Right ventricle myocardium superior (tissue), 1 donor: ENCODE data around the gene RUNX3. TPM values are rescaled to one million over a fixed set of nuclear protein-coding genes. Genes with fewer than 3 reads are reported as not detected.

Source experiments
- ATAC-seq: fragments of 200-7000 bp; cut with Tn5 transposase; one replicate; pipeline ENCODE4 v1.9.1; 2020; ENCODE audit warnings: mild to moderate bottlenecking; ENCODE audit not compliant: poor library complexity
- DNase-seq: peaks from one replicate; pipeline ENCODE4 v3.0.0-alpha.2; 2020
- intact Hi-C: fragments of 100-400 bp; cut with DNase I; formaldehyde crosslinking; loops from one replicate; pipeline ENCODE4 v1.11.2; 2022
- microRNA-seq: library from miRNA; unstranded; fragments of <30 nt; microRNA quantifications from one replicate; pipeline ENCODE4 v1.2.0, GENCODE V29; 2020
- total RNA-seq: library from RNA; stranded (reverse); fragmentation: NEBNext Ultra II Directional; extraction: Animal tissue kit (Norgen Biotek cat#: 25700); gene quantifications from one replicate; pipeline ENCODE4 v1.2.1, GENCODE V29; 2021
- donor health status: DM: no; HTN: yes; CAD: no; lungs with severe emphysema.

Gene RUNX3
- total RNA-seq, 1 donor from 2014 or later: 1.0 TPM

- DNase-seq (no peak), ATAC-seq (no peak)
- intact Hi-C loops: no loop called here
Measured at GRCh38 chr1:24861821-24862727, 68.0 kb downstream of the RUNX3 start.

DNA sequence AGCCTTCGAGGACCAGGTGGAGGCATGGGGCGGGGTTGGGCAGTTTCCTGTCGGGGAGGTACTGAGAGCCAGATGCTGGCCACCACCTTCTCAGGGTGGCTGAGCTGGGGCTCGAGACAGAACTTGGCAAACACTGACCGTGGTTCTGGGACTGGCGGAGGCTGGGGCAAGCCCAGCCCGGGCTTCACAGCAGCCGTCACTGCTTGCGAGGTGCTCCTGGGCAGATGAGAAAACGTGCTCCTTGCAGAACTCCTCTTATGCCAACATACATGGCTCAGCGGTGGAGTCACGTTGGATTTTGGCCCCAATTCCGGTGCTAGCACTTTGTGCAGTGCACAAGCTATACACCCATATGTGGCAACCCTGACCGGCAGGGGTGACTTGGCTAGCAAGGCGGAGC, 69.2 kb downstream of the RUNX3 start:
- intact Hi-C loops: no loop called here
- ATAC-seq (no peak), DNase-seq (no peak)

- no peak for DNase-seq
- intact Hi-C loops: loop anchor here (10.0 kb wide), 1 partner anchor 235 kb away; no protein-coding TSS in a partner anchor
- no peak for ATAC-seq
Measured at GRCh38 chr1:24859063-24860010, 70.7 kb downstream of the RUNX3 start.

GRCh38 chr1:24858277-24858676, 71.8 kb downstream of the RUNX3 start:
- ATAC-seq (no peak), DNase-seq (no peak)
- intact Hi-C loops: loop anchor here (10.0 kb wide), 1 partner anchor 237 kb away; no protein-coding TSS in a partner anchor

- no peak for ATAC-seq
- intact Hi-C loops: loop anchor here (10.0 kb wide), 1 partner anchor 237 kb away; no protein-coding TSS in a partner anchor
Measured at GRCh38 chr1:24857507-24858133, 72.5 kb downstream of the RUNX3 start.

GRCh38 chr1:24856787-24857506, 73.1 kb downstream of the RUNX3 start:
- ATAC-seq (no peak), DNase-seq (no peak)
- intact Hi-C loops: loop anchor here (10.0 kb wide), 1 partner anchor 238 kb away; no protein-coding TSS in a partner anchor

More at GRCh38 chr1:24857507-24858133, 72.5 kb downstream of the RUNX3 start:
- DNase-seq: no peak

DNA sequence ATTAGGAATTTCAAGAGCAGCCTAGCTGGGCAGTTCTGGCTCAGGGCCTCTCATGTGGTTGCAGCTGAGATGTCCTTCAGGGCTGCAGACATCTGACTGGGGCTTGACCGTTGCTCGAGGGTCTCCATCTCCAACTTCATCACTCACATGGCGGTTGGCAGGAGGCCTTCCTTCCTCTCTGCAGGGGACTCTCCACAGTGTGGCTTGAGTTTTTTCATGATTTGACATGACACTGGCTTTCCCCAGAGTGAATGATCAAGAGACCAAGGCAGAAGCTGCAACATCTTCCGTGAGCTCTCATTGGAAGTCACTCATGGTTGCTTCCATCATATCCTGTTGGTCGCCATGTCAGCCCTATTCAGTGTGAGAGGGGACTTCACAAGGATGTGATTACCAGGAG, 74.6 kb downstream of the RUNX3 start:
- DNase-seq (no peak), ATAC-seq (no peak)
- intact Hi-C loops: loop anchor here (10.0 kb wide), 1 partner anchor 239 kb away; no protein-coding TSS in a partner anchor

GRCh38 chr1:24853649-24854048, 76.4 kb downstream of the RUNX3 start:
- intact Hi-C loops: loop anchor here (10.0 kb wide), 1 partner anchor 241 kb away; no protein-coding TSS in a partner anchor
- no peak for ATAC-seq

DNA sequence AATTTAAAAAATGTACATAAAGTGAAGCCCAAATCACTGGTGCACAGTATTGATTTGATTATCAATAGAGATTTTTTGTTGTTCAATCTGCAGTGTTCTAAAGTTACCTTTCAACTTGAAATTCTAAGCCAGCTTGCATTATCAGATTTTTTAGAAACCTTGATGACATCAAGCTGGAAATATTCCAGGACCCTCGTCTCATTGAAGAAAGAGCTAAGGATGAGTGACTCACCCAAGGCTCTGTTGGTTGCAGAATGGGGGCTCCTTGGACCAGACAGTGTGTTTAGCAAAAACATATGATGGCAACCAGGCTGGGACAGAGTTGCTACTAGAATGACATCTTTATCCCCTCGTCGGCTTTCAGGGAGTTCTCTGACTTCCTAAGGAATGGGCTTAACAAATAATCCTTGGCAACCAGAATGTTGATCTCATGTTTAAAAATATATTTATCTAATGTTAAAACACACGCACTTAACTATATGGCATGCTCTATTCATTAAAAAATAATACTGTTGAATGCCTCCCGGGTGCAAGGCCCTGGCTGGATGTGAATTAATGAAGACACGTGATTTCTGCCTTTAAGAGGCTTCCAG, 79.7 kb downstream of the RUNX3 start:
- no peak for DNase-seq
- no peak for ATAC-seq
- intact Hi-C loops: loop anchor here (10.0 kb wide), 1 partner anchor 244 kb away; no protein-coding TSS in a partner anchor

More at GRCh38 chr1:24853649-24854048, 76.4 kb downstream of the RUNX3 start:
- no peak for DNase-seq

GRCh38 chr1:24849672-24850295, 80.3 kb downstream of the RUNX3 start:
- ATAC-seq: no peak
- DNase-seq: no peak
- intact Hi-C loops: loop anchor here (5.0 to 10.0 kb wide), 2 partner anchors 245 to 358 kb away; no protein-coding TSS in a partner anchor

Small RNA genes lying within 50 kb of the gene (microRNA-seq; reads per million reads assigned to microRNA genes)
- not detected for gene MIR6731

Other genes with a start within 250 kb of the RUNX3 start
- 334 TPM for gene CLIC4, start 184.8 kb downstream of the RUNX3 start, total RNA-seq